NCI-H2171 (cell line): ENCODE measurements around the gene RHBDD2.
"Not testable (repeated sequence)": the region's sequence is repeated elsewhere in the genome, so short reads cannot be mapped to it uniquely, and the experiment has no call there.

ENCODE experiments used
- DNase-seq: peaks from one replicate; lab custom pipeline; 2025; lab: John Stamatoyannopoulos, UW

RHBDD2 gene

GRCh38 chr7:75889223-75889825, 10.5 kb downstream of the RHBDD2 start:
- no peak for DNase-seq

- DNase-seq = no peak
Measured at GRCh38 chr7:75889826-75890225, 11.0 kb downstream of the RHBDD2 start.

GRCh38 chr7:75891237-75891636, 12.4 kb downstream of the RHBDD2 start:
- DNase-seq = not testable (repeated sequence)

- no peak for DNase-seq
Measured at GRCh38 chr7:75891815-75892411, 13.1 kb downstream of the RHBDD2 start.

GRCh38 chr7:75892634-75893272, 13.9 kb downstream of the RHBDD2 start:
- no peak for DNase-seq

DNA sequence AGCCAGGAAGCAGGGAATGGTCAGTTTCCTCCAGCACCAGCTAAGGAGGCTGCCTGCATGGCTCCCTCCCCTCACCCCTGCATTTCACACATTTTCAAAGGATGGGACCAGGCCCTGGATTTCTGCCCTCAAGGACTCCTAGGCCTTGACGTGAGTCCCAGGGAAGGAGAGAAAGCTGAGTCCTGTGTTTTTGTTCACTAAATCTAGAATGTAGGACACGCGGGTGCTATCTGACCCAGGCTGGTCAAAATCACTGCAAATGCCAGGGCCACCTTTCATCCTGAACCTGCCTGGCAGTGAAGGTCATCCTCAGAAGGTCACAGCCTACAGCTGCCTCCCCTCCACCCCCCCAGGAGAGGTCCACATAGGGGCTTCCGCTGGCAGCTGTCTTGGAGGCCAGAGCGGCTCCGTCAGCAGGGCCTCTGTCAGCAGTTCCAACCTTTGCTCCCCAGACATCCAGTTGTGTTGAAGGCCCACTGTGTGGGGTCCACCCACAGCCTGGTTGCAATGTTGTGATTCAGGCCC, 18.0 kb downstream of the RHBDD2 start:
- DNase-seq = no peak

DNA sequence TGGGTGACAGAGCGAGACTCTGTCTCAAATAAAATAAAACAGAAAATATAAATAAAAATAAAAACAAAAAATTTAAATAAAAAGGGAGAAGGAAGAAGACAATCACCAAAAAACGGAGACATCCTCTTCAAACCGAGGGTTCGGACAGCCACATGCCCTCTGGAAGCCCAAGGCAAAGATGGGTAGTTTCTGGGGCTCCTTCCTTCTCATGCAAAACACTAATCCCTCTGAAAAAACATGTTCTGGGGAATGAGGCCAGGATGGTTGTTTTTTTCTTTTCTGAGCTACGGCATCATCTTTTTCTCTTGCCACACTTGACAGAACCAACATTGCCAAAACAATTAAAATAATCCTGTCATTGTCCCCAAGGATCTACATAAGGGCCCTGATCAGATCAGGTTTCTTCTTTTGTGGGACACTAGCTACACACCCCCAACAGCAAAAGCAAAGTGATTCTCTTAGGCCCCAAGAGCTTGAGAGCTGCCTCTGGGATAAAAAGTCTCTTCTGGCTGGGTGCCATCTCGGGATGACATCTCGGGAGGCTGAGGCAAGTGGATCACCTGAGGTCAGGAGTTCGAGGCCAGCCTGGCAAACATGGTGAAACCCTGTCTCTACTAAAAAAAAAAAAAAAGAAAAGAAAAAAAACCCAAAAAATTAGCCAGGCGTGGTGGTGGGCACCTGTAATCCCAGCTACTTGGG, 21.9 kb downstream of the RHBDD2 start:
- peak; percentile 57 for DNase-seq

GRCh38 chr7:75905785-75906604, 27.2 kb downstream of the RHBDD2 start:
- no peak for DNase-seq

GRCh38 chr7:75906991-75907667, 28.3 kb downstream of the RHBDD2 start:
- no peak for DNase-seq

DNA sequence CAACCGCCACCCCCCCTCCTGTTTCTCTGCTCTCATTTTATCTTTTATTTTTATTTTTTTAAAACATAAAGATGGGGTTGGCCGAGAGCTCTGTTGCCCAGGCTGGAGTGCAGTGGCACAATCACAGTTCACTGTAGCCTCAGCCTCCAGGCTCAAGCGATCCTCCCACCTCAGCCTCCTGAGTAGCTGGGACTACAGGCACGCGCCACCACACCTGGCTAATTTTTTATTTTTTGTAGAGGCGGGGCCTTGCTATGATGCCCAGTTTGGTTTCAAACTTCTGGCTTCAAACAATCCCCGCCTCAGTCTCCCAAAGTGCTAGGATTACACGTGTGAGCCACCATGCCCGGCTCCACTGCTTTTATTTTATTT, 28.8 kb downstream of the RHBDD2 start:
- DNase-seq = not testable (repeated sequence)

- no peak for DNase-seq
Measured at GRCh38 chr7:75909521-75910132, 30.8 kb downstream of the RHBDD2 start.

DNA sequence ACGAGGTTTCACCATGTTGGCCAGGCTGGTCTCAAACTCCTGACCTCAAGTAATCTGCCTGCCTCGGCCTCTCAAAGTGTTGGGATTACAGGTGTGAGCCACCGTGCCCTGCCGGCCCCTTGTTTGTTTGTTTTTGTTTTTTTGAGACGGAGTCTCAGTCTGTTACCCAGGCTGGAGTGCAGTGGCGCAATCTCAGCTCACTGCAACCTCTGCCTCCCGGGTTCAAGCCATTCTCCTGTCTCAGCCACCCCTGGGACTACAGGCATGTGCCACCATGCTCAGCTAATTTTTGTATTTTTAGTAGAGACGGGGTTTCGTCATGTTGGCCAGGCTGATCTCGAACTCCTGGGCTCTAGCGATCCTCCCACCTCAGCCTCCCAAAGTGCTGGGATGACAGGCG, 32.4 kb downstream of the RHBDD2 start:
- DNase-seq = not testable (repeated sequence)

DNA sequence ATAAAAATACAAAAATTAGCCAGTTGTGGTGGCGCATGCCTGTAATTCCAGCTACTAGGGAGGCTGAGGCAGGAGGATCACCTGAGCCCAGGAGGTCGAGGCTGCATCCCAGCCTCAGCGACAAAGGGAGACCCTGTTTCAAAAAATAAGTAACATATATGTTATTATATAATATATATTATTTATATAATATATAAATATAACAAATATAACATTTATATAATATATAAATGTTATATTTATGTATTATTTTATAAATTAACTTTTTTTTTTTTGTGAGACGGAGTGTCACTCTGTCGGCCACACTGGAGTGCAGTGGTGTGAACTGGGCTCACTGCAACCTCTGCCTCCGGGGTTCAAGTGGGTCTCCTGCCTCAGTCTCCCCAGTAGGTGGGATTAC, 34.6 kb downstream of the RHBDD2 start:
- no peak for DNase-seq

DNA sequence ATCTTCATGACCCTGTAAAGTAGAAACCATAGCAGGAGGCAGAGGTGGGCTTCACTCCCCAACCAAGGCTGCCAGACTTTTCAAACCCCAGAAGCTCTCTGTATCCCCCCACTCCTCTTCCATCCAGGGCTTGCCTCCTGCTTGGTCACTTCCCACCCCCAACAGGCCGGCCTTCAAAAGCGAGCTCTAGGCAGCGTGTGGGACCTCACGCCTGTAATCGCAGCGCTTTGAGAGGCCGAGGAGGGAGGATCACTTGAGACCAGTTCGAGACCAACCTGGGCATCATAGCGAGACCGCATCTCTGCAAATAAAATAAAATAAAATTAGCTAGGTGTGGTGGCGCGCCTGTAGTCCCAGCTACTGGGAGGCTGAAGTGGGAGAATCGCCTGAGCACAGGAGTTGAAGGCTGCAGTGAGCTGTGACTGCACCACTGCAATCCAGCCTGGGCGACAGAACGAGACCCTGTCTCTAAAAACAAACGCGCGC, 35.4 kb downstream of the RHBDD2 start:
- DNase-seq = no peak

DNA sequence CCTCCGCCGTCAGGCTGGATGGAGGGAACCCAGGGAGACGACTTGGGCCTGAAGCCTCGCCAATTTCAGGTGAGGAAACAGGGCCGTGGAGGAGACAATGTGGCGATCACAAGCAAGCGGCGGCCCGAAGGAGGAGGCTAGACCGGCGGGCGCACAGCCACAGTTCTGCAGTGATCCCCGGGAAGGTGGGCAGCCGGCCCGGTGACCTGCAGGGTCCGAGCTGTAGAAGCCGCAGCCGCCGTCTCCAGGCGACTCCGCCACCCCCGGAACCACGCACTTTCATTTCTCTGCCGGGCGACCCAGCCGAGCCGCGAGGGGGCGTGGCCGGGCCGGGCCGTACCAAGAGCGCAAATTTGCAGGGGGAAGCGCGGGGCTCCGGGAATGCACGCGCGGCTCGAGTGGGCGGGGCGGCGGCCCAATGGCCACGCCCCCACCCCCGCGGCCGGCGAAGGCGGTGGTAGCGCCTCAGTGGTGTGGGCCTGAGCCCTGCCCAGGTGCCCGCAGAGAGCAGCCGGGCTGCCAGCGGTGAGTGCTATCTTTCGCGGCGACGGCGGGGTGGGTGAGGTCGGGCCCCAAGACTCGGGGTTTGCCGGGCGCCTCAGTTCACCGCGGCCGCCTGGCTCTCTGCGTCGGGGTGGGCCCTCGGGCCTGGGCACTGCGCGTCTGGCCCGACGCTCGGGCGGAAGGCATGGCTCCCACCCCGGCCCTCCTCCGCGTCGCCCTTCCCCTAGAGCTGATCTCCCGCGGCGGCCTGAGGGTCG, 36.0 kb downstream of the RHBDD2 start, which contains the start of gene POR:
Gene POR, plus strand, starts transcription at position 501 of the 761 bp plus-strand sequence. CDS start 38,847 bp downstream, outside the sequence.
- peak; percentile 86 for DNase-seq

- no peak for DNase-seq
Measured at GRCh38 chr7:75915416-75916156, 36.8 kb downstream of the RHBDD2 start.

DNA sequence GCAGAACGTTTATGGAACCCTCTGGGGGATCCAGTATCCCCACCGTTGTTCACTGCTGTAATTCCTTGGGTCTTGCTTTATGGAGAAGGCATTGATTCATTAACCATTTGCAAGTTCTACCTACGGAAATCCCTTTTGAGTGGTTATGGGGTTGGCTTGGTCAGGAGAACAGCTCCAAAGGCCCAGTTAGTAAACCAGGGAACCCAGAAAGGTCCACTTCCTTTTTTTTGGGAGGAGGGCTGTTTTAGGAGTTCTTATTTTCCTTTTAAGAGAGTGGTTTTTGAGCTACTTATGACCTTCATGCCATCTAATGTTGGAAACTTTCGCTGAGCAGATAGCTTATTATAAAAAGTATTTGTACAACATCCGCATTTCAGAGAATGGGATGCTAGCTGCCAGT, 37.4 kb downstream of the RHBDD2 start:
- DNase-seq = no peak

GRCh38 chr7:75916685-75917634, 38.1 kb downstream of the RHBDD2 start:
- no peak for DNase-seq
